OCI-LY3 (cell line): ENCODE data around the gene HORMAD1.
"Not testable (repeated sequence)": the region's sequence is repeated elsewhere in the genome, so short reads cannot be mapped to it uniquely, and the experiment has no call there.

Experiments used
- H2AFZ ChIP-seq: fragments of 200-600, 300-600 bp; shearing (Covaris generic); 2 replicates; pipeline ENCODE4 v1.6.0; 2014; ENCODE audit warnings: antibody characterized with exemption, low read depth, low read length
- H3K27ac ChIP-seq: fragments of 200-600, 300-600 bp; sonication (generic); 2 replicates; pipeline ENCODE4 v1.5.1; 2014; ENCODE audit warnings: mild to moderate bottlenecking, low read length, moderate library complexity, mixed read lengths
- H3K27me3 ChIP-seq: fragments of 200-600, 300-600 bp; sonication (generic); 2 replicates; pipeline ENCODE4 v1.6.1; 2014; ENCODE audit warnings: low read depth, low read length, mixed read lengths
- H3K36me3 ChIP-seq: fragments of 200-600, 300-600 bp; sonication (generic); replicated peaks from 2 replicates; pipeline ENCODE3; 2014; ENCODE audit warnings: low read depth, low read length, mixed read lengths
- H3K4me1 ChIP-seq: fragments of 300-600, 200-600 bp; sonication (generic); 2 replicates; pipeline ENCODE4 v1.6.1; 2014; ENCODE audit warnings: low read length, mixed read lengths
- H3K4me2 ChIP-seq: fragments of 200-600, 300-600 bp; sonication (generic); 2 replicates; pipeline ENCODE4 v1.6.1; 2014; ENCODE audit warnings: low read length, mixed read lengths
- H3K4me3 ChIP-seq: fragments of 300-600, 200-600 bp; sonication (generic); 2 replicates; pipeline ENCODE4 v1.5.1; 2014; ENCODE audit warnings: antibody characterized with exemption, mild to moderate bottlenecking, low read length, moderate library complexity
- H3K79me2 ChIP-seq: fragments of 300-600, 200-600 bp; shearing (Covaris generic); 2 replicates; pipeline ENCODE4 v1.6.1; 2014; ENCODE audit warnings: mild to moderate bottlenecking, low read length, mixed read lengths
- H3K9ac ChIP-seq: fragments of 300-600, 200-600 bp; shearing (Covaris generic); 2 replicates; pipeline ENCODE4 v1.6.0; 2014; ENCODE audit warnings: mild to moderate bottlenecking, low read length, moderate library complexity
- H3K9me3 ChIP-seq: fragments of 200-600, 300-600 bp; shearing (Covaris generic); 2 replicates; pipeline ENCODE4 v1.6.1; 2014; ENCODE audit warnings: low read length, mixed read lengths; ENCODE audit not compliant: insufficient read depth
- H4K20me1 ChIP-seq: fragments of 200-600, 300-600 bp; sonication (generic); 2 replicates; pipeline ENCODE4 v1.6.1; 2016; ENCODE audit warnings: low read length, mixed read lengths; ENCODE audit not compliant: insufficient read depth
- EZH2phosphoT487 ChIP-seq: fragments of 200-600 bp; shearing (Covaris generic); IDR thresholded peaks from 2 replicates; pipeline ENCODE4 v1.6.1; 2018; ENCODE audit warnings: antibody characterized with exemption, mixed run types, low read depth
- TF ChIP-seq, protein P1 (sequence below): fragments of 200-600, 300-600 bp; sonication (generic); IDR thresholded peaks from 2 replicates; pipeline ENCODE4 v1.5.1; 2014; ENCODE audit warnings: antibody characterized with exemption, low read length, low read depth

The HORMAD1 gene

DNA sequence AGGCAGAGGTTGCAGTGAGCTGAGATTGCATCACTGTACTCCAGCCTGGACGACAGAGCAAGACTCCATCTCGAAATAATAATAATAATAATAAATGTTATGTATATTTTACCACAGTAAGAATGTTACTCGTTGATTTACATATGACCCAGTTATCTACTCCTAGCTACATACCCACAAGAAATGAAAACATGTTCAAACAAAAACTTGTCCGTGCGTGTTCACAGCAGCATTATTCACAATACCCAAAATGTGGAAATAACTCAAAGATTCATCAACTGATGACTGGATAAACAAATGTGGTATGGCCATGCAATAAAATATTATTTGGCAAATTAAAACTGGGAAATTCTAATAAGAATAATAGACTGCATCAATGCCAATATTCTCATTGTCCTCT, 59.5 kb downstream of the HORMAD1 start:
- Histone ChIP-seq H3K4me1 (no peaks in the 10 kb centered on the region; the same call in 1 of the 2 replicates), H3K36me3 (peaks cover 14% of the 10 kb centered on the region), H3K27me3 (no peaks in the 10 kb centered on the region), H3K79me2 (no peaks in the 10 kb centered on the region), H3K4me3 (no peak overlapping the region), H3K27ac (no peak overlapping the region), H2AFZ (no peak overlapping the region), H4K20me1 (no peaks in the 10 kb centered on the region), H3K9me3 (no peaks in the 10 kb centered on the region), H3K4me2 (no peak overlapping the region), H3K9ac (no peak overlapping the region)
- TF ChIP-seq, protein P1, sequence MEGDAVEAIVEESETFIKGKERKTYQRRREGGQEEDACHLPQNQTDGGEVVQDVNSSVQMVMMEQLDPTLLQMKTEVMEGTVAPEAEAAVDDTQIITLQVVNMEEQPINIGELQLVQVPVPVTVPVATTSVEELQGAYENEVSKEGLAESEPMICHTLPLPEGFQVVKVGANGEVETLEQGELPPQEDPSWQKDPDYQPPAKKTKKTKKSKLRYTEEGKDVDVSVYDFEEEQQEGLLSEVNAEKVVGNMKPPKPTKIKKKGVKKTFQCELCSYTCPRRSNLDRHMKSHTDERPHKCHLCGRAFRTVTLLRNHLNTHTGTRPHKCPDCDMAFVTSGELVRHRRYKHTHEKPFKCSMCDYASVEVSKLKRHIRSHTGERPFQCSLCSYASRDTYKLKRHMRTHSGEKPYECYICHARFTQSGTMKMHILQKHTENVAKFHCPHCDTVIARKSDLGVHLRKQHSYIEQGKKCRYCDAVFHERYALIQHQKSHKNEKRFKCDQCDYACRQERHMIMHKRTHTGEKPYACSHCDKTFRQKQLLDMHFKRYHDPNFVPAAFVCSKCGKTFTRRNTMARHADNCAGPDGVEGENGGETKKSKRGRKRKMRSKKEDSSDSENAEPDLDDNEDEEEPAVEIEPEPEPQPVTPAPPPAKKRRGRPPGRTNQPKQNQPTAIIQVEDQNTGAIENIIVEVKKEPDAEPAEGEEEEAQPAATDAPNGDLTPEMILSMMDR, result no peak
- no peak for TF ChIP-seq EZH2phosphoT487

DNA sequence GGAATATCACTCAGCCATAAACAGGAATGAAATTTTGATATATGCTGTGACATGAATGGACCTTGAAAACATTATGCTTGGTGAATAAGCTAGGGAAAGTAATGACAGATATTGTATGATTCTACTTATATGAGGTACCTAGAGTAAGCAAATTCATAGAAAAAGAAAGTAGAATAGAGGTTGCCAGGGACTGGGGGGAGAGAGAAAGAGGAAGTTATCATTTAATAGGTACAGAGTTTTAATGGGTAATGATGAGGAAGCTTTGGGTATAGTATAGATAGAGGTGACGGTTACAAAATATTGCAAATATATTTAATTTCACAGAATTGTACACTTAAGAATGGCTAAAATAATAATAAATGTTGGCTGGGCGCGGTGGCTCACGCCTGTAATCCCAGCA, 60.1 kb downstream of the HORMAD1 start:
- TF ChIP-seq, protein P1, result no peak
- no peak for TF ChIP-seq EZH2phosphoT487
- H3K4me1 ChIP-seq, result no peaks in the 10 kb centered on the region; the same call in 1 of the 2 replicates

DNA sequence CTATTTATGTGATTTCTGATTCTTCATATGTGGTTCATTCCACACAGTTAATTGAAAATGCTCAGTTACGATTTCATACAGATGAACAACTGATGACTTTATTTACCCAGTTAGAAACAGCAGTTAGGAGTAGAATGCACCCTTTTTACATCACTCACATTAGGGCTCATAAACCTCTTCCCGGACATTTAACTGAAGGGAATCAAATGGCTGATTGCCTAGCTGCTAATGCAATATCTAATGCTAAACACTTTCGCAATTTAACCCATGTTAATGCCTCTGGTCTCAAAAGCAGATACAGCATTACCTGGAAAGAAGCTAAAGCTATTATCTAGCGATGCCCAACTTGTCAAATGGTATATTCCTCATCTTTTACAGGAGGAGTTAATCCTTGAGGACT, 63.6 kb downstream of the HORMAD1 start:
- H3K4me2 ChIP-seq, H3K79me2 ChIP-seq, H3K9ac ChIP-seq, H2AFZ ChIP-seq, H3K4me3 ChIP-seq, H4K20me1 ChIP-seq, H3K27me3 ChIP-seq, H3K9me3 ChIP-seq, H3K27ac ChIP-seq, H3K4me1 ChIP-seq: not testable (repeated sequence)
- peaks cover 14% of the 10 kb centered on the region for H3K36me3 ChIP-seq

More for the DNA sequence above, 60.1 kb downstream of the HORMAD1 start:
- H3K4me3 ChIP-seq, result no peak overlapping the region
- H4K20me1 ChIP-seq, result no peaks in the 10 kb centered on the region
- no peaks in the 10 kb centered on the region for H3K9me3 ChIP-seq
- H3K27me3 ChIP-seq, result no peaks in the 10 kb centered on the region
- H3K27ac ChIP-seq, result no peak overlapping the region
- no peak overlapping the region for H3K9ac ChIP-seq
- H3K36me3 ChIP-seq, result peaks cover 14% of the 10 kb centered on the region
- no peak overlapping the region for H2AFZ ChIP-seq
- H3K4me2 ChIP-seq, result no peak overlapping the region
- H3K79me2 ChIP-seq, result no peaks in the 10 kb centered on the region

DNA sequence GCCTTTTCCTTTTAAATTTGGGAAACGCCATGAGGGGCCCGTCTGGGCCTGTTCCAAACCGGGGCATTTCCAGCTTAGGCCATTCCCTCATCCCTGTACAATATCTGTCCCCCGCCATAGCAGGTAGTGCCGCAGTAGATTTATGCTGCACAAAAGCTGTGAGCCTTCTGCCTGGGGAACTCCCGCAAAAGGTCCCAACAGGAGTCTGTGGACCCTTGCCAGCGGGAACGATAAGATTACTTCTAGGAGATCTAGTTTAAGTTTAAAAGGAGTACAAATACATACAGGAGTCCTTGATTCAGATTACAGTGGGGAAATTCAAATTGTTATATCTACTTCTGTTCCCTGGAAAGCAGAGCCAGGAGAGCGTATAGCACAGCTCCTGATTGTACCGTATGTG, 66.1 kb downstream of the HORMAD1 start:
- not testable (repeated sequence) for H2AFZ ChIP-seq, H3K9ac ChIP-seq, H3K79me2 ChIP-seq, H4K20me1 ChIP-seq, H3K9me3 ChIP-seq, H3K36me3 ChIP-seq, H3K4me2 ChIP-seq, H3K4me3 ChIP-seq, H3K4me1 ChIP-seq, H3K27ac ChIP-seq, H3K27me3 ChIP-seq

DNA sequence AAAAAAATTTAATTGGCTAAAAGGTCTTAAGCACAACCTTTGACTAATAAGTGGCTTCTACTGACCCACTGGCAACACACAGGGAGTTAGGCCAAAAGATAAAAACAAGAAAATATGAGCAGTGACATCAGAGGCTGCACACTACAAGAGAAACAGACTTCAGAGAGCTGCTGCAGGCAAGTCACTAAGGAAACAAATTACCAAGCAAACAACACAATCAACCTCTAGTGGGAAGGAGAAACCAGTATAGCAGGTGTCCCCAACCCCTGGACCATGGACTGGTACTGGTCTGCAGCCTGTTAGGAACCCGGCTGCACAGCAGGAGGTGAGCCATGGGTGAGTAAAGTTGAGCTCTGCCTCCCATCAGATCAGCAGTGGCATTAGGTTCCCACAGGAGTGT, 70.5 kb downstream of the HORMAD1 start:
- H3K27ac ChIP-seq, result no peak overlapping the region
- H3K4me3 ChIP-seq, result no peak overlapping the region
- no peak overlapping the region for H3K9ac ChIP-seq
- H3K27me3 ChIP-seq, result no peaks in the 10 kb centered on the region
- H2AFZ ChIP-seq, result no peak overlapping the region
- no peaks in the 10 kb centered on the region for H3K79me2 ChIP-seq
- H3K36me3 ChIP-seq, result peaks cover 13% of the 10 kb centered on the region
- H3K9me3 ChIP-seq, result no peaks in the 10 kb centered on the region
- no peak overlapping the region for H3K4me2 ChIP-seq
- no peaks in the 10 kb centered on the region for H3K4me1 ChIP-seq
- no peaks in the 10 kb centered on the region for H4K20me1 ChIP-seq
- TF ChIP-seq, protein P1, result no peak
- no peak for TF ChIP-seq EZH2phosphoT487
